Brain microvascular endothelial cell (primary cell): ENCODE results near the gene TMSB15C.

Experiments
- DNase-seq: peaks from one replicate; pipeline ENCODE4 v3.0.0-alpha.2; 2020
- H3K27ac ChIP-seq: fragments of 250-450 bp; sonication (Bioruptor Pico); 2 replicates; pipeline ENCODE4 v1.5.1; 2020; ENCODE audit warnings: mild to moderate bottlenecking, moderate library complexity
- H3K27me3 ChIP-seq: fragments of 250-450 bp; sonication (Bioruptor Pico); replicated peaks from 2 replicates; pipeline ENCODE4 v1.5.1; 2020; ENCODE audit warnings: mild to moderate bottlenecking
- H3K36me3 ChIP-seq: fragments of 250-450 bp; sonication (Bioruptor Pico); replicated peaks from 2 replicates; pipeline ENCODE4 v1.5.1; 2020; ENCODE audit warnings: mild to moderate bottlenecking
- H3K4me3 ChIP-seq: 2 replicates; pipeline ENCODE4 v1.5.1; 2011; ENCODE audit warnings: low read depth, mild to moderate bottlenecking, control low read depth, low read length, moderate library complexity
- in situ Hi-C: cut with HindIII; loops from 2 replicates; pipeline ENCODE4 v1.10.0; 2017; ENCODE audit warnings: low sequenced_read_pairs, low pct_ligation_motif_present
- TF ChIP-seq, protein P1 (sequence below): IDR thresholded peaks from 2 replicates; pipeline ENCODE4 v1.5.1; 2011; ENCODE audit warnings: low read depth, mild to moderate bottlenecking, moderate library complexity, low read length, control low read depth, inconsistent platforms; ENCODE audit errors: missing control alignments

Gene TMSB15C

DNA sequence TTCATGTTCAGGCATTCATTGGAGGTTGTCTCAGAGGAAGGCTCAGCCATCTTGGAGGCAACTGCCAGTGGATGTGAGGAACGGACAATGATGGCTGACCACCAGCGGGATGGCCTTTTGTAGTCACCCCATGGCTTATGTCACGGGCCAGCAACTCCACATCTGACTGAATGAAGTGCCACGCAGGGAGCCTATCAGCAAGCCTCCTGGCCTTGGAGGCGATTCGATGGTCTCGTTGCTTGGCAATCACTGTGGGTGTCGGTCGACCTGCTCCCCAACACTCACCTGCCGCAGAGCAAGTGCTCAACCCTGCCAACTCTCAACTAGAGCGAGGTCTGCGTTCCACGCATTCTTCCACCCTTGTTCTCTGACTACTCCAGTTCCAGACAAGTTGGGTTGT, 28.9 kb downstream of the TMSB15C start:
- in situ Hi-C loops, result no loop called here
- no peaks in the 10 kb centered on the region for H3K36me3 ChIP-seq
- TF ChIP-seq, protein P1, sequence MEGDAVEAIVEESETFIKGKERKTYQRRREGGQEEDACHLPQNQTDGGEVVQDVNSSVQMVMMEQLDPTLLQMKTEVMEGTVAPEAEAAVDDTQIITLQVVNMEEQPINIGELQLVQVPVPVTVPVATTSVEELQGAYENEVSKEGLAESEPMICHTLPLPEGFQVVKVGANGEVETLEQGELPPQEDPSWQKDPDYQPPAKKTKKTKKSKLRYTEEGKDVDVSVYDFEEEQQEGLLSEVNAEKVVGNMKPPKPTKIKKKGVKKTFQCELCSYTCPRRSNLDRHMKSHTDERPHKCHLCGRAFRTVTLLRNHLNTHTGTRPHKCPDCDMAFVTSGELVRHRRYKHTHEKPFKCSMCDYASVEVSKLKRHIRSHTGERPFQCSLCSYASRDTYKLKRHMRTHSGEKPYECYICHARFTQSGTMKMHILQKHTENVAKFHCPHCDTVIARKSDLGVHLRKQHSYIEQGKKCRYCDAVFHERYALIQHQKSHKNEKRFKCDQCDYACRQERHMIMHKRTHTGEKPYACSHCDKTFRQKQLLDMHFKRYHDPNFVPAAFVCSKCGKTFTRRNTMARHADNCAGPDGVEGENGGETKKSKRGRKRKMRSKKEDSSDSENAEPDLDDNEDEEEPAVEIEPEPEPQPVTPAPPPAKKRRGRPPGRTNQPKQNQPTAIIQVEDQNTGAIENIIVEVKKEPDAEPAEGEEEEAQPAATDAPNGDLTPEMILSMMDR, result no peak

DNA sequence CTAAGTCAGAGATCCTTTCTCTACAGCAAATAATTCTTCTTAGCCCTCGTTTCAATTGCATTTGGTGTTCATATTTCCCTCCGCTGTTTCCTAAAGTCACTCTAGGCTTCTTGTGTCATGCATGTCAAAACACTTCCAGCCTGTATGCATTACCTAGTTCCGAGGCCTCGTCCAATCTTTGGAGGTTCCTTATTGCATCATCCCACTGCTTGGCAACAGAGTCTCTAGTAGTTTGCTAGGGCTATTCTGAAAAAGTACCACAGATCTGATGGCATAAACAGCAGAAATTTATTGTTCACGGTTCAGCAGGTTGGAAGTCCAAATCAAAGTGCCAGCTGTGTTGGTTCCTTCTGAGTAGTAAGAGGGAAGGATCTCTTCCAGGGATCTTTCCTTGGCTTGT, 30.4 kb downstream of the TMSB15C start:
- no peak overlapping the region for H3K4me3 ChIP-seq
- H3K27me3 ChIP-seq, result no peaks in the 10 kb centered on the region
- H3K36me3 ChIP-seq, result no peaks in the 10 kb centered on the region
- TF ChIP-seq, protein P1, result no peak
- in situ Hi-C loops, result no loop called here
- no peak for DNase-seq
- H3K27ac ChIP-seq, result no peak overlapping the region

More for the DNA sequence above, 28.9 kb downstream of the TMSB15C start:
- Histone ChIP-seq H3K27me3 (no peaks in the 10 kb centered on the region), H3K27ac (no peak overlapping the region), H3K4me3 (no peak overlapping the region)
- no peak for DNase-seq

- no peak overlapping the region for H3K4me3 ChIP-seq
- TF ChIP-seq, protein P1, result no peak
- no peaks in the 10 kb centered on the region for H3K36me3 ChIP-seq
- H3K27me3 ChIP-seq, result no peaks in the 10 kb centered on the region
- no peak overlapping the region for H3K27ac ChIP-seq
- in situ Hi-C loops, result no loop called here
- no peak for DNase-seq
These were observed 35.0 kb downstream of the TMSB15C start for GRCh38 chrX:104041003-104041402.

DNA sequence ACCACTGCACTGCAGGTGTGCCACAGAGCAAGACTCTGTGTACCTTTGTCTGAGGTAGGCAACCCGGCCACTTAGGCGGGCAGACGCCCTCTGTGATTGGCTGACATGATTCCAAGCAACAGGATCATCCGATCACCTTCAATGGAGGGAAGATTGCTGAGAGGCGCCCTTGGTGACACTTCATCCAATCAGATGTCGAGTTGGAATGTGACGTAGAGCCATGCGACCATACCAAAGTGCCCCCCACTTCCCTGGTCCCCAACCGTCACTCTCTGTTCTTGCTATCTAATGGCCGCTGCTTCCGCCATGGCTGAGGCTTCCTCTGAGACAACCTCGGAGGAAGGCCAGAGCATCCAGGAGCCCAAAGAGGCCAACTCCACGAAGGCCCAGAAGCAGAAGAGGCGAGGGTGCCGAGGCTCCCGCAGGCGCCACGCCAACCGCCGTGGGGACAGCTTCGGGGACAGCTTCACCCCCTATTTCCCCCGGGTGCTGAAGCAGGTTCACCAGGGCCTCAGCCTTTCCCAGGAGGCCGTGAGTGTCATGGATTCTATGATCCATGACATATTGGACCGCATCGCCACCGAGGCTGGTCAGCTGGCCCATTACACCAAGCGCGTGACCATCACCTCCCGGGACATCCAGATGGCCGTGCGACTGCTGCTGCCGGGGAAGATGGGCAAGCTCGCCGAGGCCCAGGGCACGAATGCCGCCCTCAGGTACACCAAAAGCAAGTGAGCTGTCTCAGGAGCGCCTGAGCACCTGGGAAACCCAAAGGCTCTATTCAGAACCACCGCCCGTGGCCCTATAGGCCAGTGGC, 36.1 kb downstream of the TMSB15C start, which contains the start of gene H2BW2:
Gene H2BW2 (plus strand): TSS at position 268 of the 817 bp plus-strand sequence. CDS start 39 bp downstream, at position 307.
- Histone ChIP-seq H3K27ac (no peak within 1 kb of the TSS), H3K36me3 (no peaks in the 10 kb centered on the region), H3K27me3 (no peaks in the 10 kb centered on the region), H3K4me3 (no peak within 1 kb of the TSS)
- DNase-seq, result no peak
- in situ Hi-C loops, result no loop called here
- TF ChIP-seq, protein P1, result no peak
